ENCODE data around the gene CDKN2C.
"Not testable (repeated sequence)": the region's sequence is repeated elsewhere in the genome, so short reads cannot be mapped to it uniquely, and the experiment has no call there.

CDKN2C gene

DNA sequence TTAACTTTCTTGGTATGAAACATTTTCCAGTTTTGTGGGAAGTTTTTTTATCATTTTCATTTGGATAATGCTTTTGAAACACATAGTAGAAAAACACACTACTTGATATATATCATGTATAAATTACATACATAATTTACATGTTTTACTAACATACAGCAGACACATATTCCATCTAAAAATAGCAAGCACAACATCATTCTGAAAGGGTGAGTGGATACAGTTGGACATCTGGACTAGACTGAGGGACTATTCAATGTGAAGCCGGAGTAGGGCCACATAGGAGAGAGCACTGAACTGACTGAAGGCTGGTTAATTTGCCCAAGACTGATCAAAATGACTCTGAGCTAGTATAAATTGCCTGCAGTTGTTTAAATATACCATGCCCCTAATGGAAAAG, 11.7 kb downstream of the CDKN2C start:
- DNase-seq = no peak

DNA sequence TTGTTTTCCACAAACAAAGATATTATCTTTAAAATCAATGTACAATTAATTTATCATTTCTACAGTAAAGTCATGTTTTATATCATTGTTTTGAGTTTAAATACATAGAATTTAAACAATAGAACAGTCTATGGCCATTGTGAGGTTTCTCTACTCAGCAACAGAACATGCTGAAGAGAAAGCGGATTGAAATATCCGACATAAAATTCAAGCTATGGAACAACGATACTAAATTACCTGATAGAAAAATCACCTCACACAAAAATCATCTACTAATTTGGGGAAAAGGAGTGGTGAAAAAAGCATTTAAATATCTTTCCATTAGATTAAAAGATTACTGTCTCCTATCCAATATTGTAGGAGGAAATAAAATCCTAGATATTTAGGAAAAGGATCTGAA, 12.6 kb downstream of the CDKN2C start:
- DNase-seq = no peak

GRCh38 chr1:50983219-50983802, 13.3 kb downstream of the CDKN2C start:
- no peak for DNase-seq

DNA sequence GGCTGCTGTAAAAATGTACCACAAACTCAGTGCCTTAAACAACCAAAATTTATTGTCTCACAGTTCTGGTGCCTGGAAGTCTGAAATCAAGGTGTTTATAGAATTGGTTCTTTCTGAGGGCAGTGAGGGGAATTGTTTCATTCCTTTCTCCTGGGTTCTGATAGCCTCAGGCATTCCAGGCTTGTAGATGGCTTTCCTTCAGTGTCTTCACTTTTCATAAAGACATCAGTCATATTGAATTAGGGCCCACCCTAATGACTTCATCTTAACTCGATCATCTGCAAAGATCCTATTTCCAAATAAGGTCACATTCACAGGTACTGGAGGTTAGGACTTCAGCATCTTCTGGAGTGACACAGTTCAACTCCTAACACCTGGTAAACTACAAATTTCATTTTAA, 15.0 kb downstream of the CDKN2C start:
- no peak for DNase-seq

- no peak for DNase-seq
Observed at GRCh38 chr1:50986653-50987052, 16.6 kb downstream of the CDKN2C start.

DNA sequence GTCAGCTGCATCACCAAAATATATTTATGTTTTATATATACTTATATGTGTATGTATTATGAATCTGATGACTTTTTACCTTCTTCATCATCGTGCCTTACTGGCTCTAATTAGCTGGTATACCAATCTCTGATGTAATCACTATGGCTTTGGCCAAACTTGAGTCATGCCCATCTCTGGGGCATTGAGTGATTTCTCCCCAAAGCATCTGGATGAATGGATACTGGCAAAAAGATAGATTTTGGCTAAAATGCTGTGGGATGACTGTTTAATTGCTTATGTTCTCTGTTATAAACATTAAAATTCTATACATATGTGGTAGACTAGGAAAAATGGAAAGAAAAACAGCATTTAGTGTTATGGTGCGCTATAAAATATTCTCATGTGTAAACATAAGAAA, 19.6 kb downstream of the CDKN2C start:
- no peak for DNase-seq

DNA sequence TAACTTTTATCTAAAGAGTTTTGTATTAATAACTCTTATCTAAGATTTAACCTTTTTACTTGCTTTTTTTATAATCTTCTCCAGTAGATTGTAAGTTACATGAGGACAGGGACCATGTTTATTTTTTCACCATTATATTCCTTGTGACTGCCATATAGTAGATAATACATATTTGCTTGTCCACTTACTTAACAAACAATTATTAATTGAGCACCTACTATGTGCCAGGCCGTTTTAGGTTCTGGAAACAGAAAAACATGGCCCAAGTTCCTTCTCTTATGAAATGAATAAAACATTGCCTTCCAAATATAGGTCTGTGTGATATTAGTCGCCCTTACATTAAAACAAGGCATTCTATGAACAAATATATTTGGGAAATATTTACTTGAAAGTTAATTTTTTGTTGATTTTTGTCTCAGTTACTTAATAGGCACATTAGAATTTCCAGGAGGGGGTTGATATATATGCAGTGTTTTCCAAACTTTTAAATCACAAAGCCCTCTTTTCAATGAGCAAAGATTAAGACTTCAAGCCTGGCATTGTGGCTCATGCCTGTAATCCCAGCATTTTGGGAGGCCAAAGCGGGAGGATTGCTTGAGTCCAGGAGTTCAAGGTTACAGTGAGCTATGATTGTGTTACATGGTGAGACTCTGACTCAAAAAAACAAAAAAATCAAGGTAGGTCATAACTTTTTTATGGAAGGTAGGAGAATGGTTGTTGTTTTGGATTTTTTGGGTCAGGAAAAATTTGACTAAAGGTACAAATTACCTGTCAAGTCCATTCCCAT, 22.7 kb downstream of the CDKN2C start:
- DNase-seq = no peak

DNA sequence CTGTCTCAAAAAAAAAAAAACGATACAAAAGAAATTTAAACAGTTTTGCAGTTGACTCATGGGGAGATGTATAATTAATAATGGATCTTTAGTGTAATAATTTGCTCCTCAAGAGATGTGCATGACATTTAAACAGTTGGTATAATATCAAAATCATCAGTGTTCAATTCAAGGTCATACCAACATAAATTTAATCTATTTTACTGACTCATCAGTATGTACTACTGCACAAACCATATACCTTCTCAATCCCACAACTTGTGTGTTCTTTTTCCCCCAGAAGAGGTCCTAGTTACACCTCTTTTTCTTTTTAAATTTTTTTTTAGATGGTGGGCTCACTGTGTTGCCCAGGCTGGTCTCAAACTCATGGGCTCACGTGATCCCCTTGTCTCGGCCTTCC, 23.6 kb downstream of the CDKN2C start:
- no peak for DNase-seq

DNA sequence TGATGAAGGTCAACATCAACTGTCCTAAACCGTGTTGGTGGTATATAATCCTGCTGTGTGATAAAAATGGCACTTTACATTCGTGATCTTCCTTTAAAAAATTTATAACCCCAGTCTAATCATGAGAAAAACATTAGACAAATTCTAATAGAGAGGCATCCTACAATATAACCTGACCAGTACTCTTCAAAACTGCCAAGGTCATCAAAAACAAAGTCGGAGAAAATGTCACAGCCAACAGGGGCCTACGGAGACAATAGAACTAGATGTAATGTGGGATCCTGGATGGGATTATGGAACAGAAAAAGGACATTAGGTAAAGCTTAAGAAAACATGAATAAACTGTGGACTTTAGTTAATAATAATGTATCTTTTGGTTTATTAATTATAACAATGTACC, 25.0 kb downstream of the CDKN2C start:
- DNase-seq = no peak

- no peak for DNase-seq
Observed at GRCh38 chr1:50995651-50996050, 25.6 kb downstream of the CDKN2C start.

GRCh38 chr1:50996083-50996482, 26.0 kb downstream of the CDKN2C start:
- no peak for DNase-seq

GRCh38 chr1:50999375-50999774, 29.3 kb downstream of the CDKN2C start:
- not testable (repeated sequence) for DNase-seq

DNA sequence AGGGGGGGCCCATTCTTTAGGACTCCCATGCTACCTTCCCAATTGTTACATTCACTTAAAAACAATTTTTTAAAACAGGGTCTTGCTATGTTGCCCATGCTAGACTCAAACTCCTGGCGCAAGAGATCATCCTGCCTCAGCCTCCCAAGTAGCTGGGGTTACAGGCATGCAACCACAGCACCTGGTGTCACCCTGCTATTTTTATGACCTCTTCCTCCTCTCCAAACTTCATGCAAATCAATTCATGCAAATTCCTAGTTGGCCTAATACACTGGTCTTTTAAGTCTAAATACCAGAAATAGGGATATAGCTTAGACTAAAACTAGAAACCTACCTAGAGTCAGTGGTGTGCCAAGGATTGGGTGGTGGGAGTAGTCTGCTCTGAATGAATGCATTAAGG, 30.1 kb downstream of the CDKN2C start:
- no peak for DNase-seq

GRCh38 chr1:51000651-51001050, 30.6 kb downstream of the CDKN2C start:
- no peak for DNase-seq

DNA sequence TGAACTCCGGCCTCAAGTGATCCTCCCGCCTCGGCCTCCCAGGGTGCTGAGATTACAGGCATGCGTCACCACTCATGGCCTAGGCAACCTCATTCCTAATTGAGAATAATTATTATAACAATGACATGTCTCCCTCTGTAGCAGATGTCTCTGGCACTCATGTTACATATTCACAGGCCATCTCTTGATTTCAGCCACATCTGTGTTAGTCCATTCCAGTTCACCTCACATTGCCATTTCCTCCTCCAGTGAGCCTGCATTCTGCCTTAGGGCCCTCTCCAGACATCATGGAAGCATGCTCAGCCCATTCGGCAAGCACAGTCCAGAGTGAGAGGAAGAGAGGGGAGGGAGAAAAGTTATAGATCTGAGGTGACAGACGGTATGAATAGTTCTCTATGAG, 32.5 kb downstream of the CDKN2C start:
- peak; percentile 51 for DNase-seq

DNA sequence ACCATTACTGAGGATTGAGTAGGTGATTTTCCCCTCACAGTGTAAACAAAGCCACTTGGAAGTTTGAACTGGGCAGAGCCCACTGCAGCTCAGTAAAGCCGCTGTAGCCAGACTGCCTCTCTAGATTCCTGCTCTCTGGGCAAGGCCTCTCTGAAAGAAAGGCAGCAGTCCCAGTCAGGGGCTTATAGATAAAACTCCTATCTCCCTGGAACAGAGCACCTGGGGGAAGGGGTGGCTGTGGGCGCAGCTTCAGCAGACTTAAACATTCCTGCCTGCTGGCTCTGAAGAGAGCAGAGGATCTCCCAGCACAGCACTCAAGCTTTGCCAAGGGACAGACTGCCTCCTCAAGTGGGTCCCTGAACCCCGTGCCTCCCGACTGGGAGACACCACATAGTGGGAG, 35.5 kb downstream of the CDKN2C start:
- DNase-seq = not testable (repeated sequence)

- no peak for DNase-seq
Observed at GRCh38 chr1:51009381-51009780, 39.3 kb downstream of the CDKN2C start.

DNA sequence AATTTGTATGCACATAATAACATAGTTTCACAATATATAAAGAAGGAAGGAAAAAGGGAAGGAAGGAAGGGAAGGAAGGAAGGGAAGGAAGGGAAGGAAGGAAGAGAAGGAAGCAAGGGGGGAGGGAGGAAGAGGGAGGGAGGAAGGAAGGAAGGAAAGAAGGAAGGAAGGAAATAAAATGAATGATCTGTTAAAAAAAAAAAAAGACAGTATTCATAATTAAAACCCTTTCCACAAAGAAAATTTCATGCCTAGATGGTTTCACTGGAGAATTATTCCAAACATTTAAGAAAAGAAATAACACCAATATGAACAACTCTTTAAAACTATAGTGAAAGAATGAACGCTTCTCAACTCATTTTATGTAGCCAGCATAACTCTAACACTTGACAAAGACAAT, 44.8 kb downstream of the CDKN2C start:
- DNase-seq = no peak

DNA sequence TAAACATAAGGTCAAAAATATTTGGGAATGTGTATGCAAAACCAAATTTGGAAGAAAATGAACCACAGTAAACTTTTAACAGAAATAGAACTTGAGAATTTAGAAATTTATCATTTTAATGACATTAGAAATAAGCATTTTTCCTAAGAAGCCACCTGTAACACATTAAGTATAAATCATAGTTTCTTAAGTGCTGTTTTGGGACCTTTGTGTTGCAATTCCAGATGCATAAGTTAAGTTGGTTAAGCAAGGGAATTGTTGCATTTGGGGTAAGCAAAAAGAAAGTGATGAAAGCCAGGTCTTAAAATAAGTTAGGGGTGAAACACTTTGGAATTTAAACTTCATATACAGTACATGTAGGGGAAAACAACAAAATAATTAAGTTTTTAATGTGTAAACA, 49.8 kb downstream of the CDKN2C start:
- no peak for DNase-seq

All from NCI-H2171 (cell line).